GM19099 (cell line): Measurements from ENCODE around the gene POP5.

Experiments
- POLR2A ChIP-seq: IDR thresholded peaks from 3 replicates; pipeline ENCODE4 v1.6.1; 2011; ENCODE audit warnings: low read depth; ENCODE audit not compliant: insufficient read length; ENCODE audit errors: extremely low read depth

The POP5 gene, protein sequence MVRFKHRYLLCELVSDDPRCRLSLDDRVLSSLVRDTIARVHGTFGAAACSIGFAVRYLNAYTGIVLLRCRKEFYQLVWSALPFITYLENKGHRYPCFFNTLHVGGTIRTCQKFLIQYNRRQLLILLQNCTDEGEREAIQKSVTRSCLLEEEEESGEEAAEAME

DNA sequence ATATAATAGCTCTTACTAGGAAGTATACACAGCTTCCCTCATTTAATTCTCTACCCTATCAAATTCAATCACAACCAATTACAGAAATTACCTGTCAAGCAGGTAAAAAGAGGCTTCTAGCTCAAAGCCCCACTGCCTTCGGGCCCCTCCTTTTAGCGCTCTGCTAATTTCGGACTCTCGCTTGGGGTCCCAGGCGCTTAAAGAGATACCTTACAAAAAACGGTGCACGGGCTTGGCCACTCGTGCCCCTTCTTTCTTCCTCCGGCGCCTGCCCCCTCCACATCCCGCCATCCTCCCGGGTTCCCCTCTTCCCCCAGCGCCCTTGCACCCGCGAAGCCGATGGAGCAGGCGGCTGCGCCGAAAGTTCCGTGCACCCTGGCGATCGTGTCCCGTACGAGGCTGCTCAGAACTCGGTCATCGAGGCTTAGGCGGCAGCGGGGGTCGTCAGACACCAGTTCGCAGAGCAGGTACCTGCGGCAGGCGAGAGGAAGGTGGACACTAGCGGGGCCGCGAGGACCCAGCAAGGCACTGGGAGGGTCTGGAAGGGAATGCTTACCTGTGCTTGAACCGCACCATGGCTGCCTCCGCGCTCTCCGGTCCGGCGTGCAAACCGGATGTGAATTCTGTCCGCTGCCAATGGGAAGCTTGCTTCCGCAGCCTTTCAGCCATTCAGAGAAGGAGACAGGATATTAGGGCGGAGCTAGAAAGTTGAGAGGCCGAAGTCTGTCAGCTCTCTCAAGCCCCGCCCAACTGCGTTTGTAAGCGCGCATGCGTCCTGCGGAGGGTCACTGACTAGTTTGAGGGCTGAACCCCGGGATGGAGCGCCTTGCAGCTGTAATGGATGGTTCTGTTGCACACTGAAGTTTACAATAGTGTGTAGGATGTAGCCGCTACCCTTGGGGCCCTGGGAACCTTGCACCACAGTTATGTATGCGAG lies at the start of gene POP5:
POP5 (minus strand) TSS at position 616 of the 937 bp plus-strand sequence; CDS start at position 576, 40 bp downstream.
- TF ChIP-seq POLR2A, result peak; percentile 88

DNA sequence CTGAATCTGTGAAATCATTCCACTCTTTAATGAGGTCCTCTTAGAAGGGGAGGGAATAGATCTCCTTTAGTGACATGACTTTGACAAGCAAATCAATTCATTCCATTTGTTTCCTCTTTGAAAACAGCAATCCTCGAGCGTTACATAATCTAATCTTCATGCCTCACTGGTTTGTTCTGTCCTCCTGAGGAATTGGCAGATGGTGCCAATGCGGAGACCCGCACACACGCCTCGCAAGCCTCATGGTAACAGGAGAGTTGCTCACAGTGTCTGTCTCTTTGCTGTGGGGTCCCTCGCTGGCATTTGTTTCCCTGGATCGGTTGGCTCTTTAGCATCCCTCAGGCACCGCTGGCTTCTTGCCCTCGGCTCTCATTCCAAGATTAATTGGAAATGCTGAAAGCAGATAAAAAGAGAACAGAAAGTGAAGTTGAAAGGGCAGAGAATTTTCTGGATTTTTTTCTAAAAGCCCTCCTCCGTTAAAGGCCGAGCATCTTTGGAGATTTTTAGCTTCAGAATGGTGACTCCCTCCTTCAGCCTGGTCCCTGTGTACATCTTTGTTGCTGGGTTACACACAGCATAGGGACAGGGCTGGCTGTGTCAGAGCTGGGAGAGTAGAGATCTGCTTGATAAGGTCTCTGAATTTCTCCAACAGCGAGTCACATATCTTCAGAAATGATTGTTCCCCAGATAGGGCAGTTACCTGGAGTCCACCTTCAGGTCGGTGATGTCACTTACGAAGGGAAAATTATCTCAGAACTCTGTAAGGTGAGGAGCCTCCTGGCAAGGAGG lies 49.1 kb upstream of the POP5 start:
- TF ChIP-seq POLR2A, result no peak

DNA sequence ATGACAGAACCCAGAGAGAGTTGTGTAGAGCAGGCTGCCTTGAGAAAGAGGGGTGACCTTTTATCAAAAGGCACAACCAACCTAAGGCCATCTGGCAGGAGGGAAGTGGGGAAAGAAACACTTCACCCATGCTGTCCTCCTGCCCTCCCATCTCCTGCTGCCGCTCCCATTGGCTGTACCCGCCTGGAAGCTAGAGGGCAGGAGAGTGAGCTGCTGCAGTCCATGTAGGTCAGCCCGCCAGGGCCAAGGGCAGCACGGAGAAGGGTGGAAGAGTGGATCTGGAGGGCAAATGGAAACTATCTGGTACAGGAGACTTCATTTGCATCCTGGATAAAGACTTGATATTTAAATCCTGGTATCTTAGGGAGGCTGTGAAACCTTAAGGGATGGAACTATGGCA lies 47.7 kb upstream of the POP5 start:
- no peak for TF ChIP-seq POLR2A

DNA sequence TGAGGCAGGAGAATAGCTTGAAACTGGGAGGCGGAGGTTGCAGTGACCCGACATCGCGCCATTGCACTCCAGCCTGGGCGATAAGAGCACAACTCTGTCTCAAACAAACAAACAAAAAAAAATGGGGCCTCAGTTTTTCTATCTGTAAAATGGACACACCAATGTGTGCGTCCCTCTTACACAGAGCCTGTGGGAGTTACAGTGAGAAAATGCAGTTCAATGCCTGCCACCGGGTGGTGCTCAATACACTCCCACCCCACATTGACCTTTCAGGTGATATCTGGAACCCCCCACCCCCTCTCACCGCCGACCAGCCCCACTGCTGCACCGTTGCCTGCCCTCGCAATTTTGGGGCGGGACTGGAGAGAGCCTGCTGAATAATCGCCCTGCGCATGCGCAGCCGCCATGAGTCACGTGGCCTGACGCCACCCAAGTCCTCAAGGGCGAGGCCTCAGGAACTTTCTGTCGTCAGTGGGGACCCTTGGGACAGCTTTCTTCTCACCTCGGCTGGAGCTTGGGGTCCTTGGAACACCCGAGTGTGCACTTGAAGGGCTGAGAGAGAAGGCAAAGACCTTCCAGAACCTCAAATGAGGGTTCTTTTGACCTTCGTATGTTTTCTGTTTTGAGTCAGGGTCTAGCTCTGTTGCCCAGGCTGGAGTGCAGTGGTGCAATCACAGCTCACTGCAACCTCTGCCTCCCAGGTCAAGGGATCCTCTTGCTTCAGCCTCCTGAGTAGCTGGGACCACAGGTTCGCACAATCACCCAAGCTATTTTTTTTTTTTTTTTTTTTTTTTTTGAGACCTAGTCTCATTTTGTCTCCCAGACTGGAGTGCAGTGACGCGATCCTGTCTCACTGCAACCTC lies 44.6 kb upstream of the POP5 start:
- no peak for TF ChIP-seq POLR2A

DNA sequence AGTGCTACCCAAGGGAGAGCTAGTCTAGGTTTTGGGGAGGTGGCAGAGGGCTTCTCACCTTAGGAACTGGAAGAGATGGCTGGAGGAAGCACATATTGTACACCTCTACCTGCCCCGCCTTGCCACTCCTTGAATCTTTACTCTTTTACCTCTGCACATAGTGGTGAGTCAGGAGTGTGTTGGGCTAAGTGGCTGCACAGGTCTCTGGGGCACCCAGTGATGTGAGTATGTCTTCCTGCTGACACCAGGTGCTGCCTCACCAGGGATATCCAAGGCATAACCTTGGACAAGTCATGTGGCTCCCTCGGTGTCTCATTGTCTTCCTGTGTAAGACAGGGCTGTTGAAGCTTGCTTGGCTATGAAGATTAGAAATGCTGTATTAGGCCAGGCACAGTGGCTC lies 39.4 kb upstream of the POP5 start:
- TF ChIP-seq POLR2A, result no peak

DNA sequence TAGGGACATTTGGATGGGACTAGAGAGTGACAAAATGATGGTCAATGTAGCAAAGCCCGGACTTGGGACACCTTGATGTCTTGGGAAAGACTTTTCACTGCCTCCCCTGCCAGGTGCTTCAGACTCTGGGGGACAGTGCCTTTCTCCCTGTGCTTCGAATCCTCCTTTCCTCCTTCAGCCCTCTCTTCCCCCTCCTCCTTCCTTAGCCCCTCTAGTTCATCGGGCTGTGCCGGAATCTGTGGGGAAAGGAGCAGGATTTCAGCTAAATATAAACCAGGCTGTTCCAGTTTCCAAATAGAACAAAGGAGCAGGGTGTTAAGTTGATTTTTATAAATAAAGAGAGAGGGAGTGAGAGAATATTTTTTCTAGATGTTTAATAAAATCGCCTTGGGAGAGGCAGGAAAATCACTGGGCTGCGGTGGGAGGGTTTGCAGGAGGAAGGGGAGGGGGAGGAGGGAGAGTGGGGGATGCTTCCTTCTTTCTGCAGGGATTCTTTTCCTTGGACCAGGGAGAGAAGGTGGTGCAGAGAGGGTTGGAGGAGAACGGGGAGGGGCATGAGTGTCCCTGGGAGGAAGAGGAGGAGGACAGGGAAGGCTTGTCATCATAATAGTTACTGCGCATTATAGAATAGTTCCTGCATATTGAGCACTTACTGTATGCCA lies 37.9 kb upstream of the POP5 start:
- no peak for TF ChIP-seq POLR2A

DNA sequence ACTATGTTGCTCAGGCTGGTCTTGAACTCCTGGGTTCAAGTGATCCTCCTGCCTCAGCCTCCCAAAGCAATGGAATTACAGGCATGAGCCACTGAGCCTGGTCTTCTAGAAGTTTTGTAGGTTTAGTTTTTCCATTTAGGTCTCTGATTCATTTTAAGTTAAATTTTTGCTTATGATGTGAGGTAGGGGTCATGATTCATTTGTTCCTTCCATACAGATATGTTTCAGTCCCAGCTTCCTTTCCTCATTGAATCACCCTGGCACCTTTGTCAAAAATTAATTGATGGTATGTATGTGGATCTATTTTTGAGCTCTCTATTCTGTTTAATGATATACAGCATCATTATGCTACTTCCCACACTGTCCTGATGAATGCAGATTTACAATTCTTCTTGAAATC lies 33.6 kb upstream of the POP5 start:
- no peak for TF ChIP-seq POLR2A

DNA sequence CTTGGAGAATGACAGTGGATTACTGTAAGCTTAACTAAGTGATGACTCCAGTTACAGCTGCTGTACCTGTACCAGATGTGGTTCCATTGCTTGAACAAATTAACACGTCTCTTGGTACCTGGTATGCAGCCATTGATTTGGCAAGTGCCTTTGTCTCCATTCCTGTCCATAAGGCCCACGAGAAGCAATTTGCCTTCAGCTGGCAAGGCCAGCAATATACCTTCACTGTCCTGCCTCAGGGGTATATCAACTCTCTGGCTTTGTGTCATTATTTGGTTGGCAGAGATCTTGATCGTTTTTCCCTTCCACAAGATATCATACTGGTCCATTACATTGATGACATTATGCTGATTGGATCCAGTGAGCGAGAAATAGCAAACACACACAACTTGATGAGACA lies 29.4 kb upstream of the POP5 start:
- no peak for TF ChIP-seq POLR2A

DNA sequence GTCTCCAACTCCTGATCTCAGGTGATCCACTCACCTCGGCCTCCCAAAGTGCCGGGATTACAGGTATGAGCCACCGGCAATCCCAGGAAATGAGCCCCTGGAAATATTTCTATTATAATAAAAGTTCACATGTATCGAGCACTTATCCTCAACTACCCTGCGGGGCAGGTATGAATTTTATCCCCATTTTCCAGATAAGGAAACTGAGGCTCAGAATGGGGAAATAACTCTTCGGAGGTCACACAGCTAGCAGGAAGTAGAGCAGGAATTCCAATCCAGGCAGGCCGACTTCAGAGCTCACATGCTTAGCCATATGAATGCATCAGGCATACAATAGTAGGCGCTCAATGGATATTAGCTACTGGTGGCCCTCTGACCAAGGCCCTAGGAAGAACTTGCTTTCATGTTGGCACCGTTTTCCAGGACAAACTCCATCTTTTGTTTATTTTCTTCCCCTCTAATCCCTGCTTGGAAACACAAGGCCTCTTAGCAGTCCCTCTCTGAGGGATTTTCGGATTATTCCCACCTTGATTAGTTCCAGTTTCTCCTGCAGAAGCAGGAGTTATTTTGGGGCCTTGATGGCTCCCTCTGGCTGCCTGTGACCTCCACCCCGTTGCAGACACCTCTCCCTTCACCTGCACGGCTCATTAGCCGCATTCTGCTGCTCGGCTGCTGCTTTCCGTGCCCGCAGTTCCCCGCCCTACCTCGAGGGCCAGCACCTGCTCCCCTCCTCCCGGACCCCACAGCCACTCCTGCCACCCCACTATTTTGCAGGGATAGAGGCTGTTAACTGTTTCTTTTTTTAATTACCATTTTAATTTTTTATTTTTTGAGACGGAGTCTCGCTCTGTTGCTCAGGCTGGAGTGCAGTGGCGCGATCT lies 18.7 kb upstream of the POP5 start:
- no peak for TF ChIP-seq POLR2A

DNA sequence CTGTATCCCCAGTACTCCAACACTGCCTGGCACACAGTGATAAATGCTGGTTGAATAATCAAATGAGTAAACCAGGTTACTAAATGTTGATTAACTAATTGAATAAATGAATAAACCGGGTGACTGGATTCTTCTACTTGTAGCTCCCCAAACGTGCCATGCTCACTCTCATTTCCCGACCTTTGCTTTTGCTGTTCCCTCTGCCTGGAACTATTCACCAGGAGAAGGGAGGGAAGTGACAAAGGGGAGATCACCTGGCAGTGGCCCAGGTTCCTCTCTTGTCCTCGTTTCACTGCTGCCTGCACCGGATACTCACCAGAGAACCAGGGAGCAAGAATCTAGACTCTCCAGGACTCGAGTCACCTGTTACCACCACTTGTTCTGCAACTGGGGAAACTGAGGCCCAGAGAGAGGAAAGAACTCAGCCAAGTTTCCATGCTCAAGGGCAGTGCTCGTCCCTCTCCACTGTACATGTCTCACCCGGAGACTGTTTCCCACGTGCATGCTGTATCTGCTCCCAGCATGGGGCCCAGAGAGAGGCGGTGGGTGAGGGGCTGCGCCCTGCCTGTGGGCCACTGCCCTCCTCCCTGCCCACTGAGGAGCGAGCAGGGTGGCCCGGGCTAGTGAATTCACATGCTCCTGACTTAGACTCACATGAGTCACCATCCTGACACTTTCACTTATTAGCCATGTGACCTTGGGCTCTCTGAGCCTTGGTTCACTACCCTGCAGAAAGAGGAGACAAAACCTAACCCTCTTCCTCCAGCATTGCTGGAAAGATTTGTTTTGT lies 17.7 kb upstream of the POP5 start:
- TF ChIP-seq POLR2A, result no peak

DNA sequence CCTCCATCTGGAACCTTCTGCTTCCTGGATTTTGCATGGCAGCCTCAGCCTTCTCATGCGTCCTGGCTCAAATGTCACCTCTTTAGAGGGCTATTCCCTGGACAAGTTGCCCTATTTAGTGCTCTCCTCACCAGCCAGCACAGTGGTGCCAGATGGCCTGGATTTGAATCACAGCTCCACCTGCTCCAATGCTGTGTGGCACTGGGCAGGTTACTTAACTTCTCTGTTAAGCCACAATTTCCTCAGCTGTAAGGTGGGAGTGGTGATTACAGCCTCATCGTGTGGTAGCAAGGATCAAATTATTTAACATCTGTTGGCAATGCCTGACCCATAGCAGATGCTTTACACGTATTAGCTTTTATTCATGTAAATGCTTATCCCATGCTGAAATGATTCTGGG lies 16.7 kb upstream of the POP5 start:
- TF ChIP-seq POLR2A, result no peak

DNA sequence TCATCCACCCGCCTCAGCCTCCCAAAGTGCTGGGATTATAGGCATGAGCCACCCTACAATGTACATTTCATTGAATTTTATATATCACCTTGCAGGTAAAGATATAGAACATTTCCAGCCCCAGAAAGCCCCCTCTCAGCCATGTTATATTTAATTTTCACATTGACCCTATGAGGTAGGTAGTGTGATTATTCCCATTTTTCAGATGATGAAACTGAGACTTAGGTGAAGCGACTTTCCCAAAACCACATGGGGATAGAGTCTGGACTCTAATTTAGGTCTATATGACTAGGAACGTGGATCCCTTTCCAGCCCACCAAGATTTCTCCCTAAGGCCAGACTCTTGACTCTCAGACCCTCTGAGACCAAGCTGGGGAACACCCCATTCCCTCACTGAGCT lies 15.7 kb upstream of the POP5 start:
- no peak for TF ChIP-seq POLR2A

DNA sequence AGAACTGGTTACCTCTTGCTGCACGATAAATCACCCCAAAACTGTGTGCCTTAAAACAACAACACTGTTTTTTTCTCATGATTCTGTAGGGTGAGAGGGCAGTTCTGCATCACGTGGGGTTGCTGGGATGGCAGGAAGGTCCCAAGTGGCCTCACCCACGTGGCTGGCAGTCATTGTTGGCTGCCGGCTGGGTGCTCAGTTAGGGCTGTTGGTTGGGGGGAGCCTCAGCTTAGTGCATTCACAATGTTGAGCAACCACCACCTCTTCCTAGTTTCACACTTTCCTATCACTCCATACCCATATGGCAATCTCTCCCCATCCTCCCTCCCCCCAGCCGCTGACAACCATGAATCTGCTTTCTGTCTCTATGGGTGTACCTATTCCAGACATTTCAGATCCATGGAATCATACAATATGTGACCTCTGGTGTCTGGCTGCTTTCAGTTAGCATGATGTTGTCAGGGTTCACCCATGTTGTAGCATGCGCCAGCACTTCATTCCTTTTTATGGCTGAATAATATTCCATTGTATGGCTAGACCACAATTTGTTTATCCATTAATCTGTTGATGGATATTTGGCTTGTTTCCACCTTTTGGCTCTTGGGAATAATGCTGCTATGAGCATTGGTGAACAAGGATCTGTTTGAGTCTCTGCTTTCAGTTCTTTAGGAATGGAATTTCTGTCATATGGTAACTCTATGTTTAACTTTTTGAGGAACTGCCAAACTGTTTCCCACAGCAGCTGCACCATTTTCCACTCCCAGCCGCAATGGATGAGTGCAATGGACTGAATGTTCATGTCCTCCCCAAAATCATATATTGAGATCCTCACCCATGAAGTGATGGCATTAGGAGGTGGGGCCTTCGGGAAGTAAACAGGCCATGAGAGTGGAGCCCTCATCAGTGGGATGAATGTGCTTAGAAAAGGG lies 11.2 kb upstream of the POP5 start:
- no peak for TF ChIP-seq POLR2A
